Endothelial cell of umbilical vein (primary cell): Measurements from ENCODE around the gene RNF130. TPM values are rescaled to one million over a fixed set of nuclear protein-coding genes. Genes with fewer than 3 reads are reported as not detected.

Source experiments
- BruUV-seq: library from RNA; stranded (reverse); fragments of 400-500 nt; replicated peaks from 2 replicates; lab custom pipeline; 2021; lab: Mats Ljungman, UMichigan
- CTCF ChIA-PET: fragments of 300-600, 350-600 bp; sonication (Branson Sonifier 250); formaldehyde crosslinking; loops from one replicate; lab custom pipeline; 2021; ENCODE audit warnings: antibody characterized with exemption, inconsistent platforms; lab: Charles Lee
- POLR2A ChIA-PET: fragments of 300-600, 350-600 bp; sonication (Branson Sonifier 250); formaldehyde crosslinking; loops from one replicate; lab custom pipeline; 2021; ENCODE audit warnings: antibody characterized with exemption, inconsistent platforms; lab: Charles Lee
- DNase-seq: peaks from one replicate; pipeline ENCODE4 v3.0.0-alpha.2; 2011; ENCODE audit warnings: low read depth, low spot score
- FAIRE-seq: peaks from 2 replicates; lab custom pipeline; 2011; peaks lifted over from hg19 to GRCh38; lab: Jason Lieb, UNC
- H2AFZ ChIP-seq: 2 replicates; pipeline ENCODE4 v1.6.0; 2012; ENCODE audit warnings: low read depth, low read length, control low read depth, inconsistent platforms
- H3K27ac ChIP-seq: 2 replicates; pipeline ENCODE4 v1.5.1; 2011; ENCODE audit warnings: low read depth, mild to moderate bottlenecking, control low read depth, low read length, moderate library complexity; ENCODE audit not compliant: insufficient read depth
- H3K27me3 ChIP-seq, 2 experiments: 2 replicates each; pipeline versions ENCODE4 v1.6.0 to v1.6.1; 2011; ENCODE audit warnings: low read length in 2 of 2, mixed read lengths in 1 of 2; ENCODE audit not compliant: control insufficient read depth in 2 of 2, insufficient read depth in 2 of 2
- H3K36me3 ChIP-seq, 2 experiments: 2 replicates in 1 of 2; 3 replicates in 1 of 2; pipeline ENCODE4 v1.5.1; 2011; ENCODE audit warnings: low read length in 2 of 2, mild to moderate bottlenecking in 1 of 2, moderate library complexity in 1 of 2; ENCODE audit not compliant: control insufficient read depth in 2 of 2, insufficient read depth in 2 of 2; ENCODE audit errors: extremely low read depth in 1 of 2
- H3K4me1 ChIP-seq: 3 replicates; pipeline ENCODE4 v1.5.1; 2011; ENCODE audit warnings: mild to moderate bottlenecking, low read length; ENCODE audit not compliant: control insufficient read depth, insufficient read depth; ENCODE audit errors: extremely low read depth
- H3K4me2 ChIP-seq: 2 replicates; pipeline ENCODE4 v1.6.1; 2011; ENCODE audit warnings: low read length, control low read depth, mixed read lengths; ENCODE audit not compliant: insufficient read depth
- H3K4me3 ChIP-seq, 3 experiments: fragments of 200-600 bp in 1 of 3; sonication (generic), shearing (Covaris generic) in 1 of 3; replicated peaks in 1 of 3; 2 replicates each; pipeline ENCODE4 v1.5.1; 2011 to 2016; ENCODE audit warnings: control low read depth in 3 of 3, low read length in 3 of 3, mild to moderate bottlenecking in 2 of 3, inconsistent platforms in 1 of 3, low read depth in 1 of 3, moderate library complexity in 1 of 3; ENCODE audit not compliant: insufficient read depth in 1 of 3
- H3K79me2 ChIP-seq: 2 replicates; pipeline ENCODE4 v1.6.0; 2012; ENCODE audit warnings: low read length, inconsistent platforms; ENCODE audit not compliant: control insufficient read depth, insufficient read depth
- H3K9ac ChIP-seq: replicated peaks from 2 replicates; pipeline ENCODE3; 2011; ENCODE audit warnings: low read length, control low read depth; ENCODE audit not compliant: insufficient read depth; ENCODE audit errors: extremely low read depth
- H3K9me1 ChIP-seq: replicated peaks from 3 replicates; pipeline ENCODE4 v1.6.0; 2011; ENCODE audit warnings: mild to moderate bottlenecking, low read length; ENCODE audit not compliant: control insufficient read depth, insufficient read depth; ENCODE audit errors: extremely low read depth
- H3K9me3 ChIP-seq: replicated peaks from 2 replicates; pipeline ENCODE4 v1.5.1; 2012; ENCODE audit warnings: low read length, inconsistent platforms; ENCODE audit not compliant: control insufficient read depth, insufficient read depth
- H4K20me1 ChIP-seq: replicated peaks from 2 replicates; pipeline ENCODE3; 2011; ENCODE audit warnings: mild to moderate bottlenecking, low read length; ENCODE audit not compliant: control insufficient read depth, insufficient read depth; ENCODE audit errors: extremely low read depth
- CTCF ChIP-seq, 2 donors: IDR thresholded peaks; 1 replicate in 1 of 2; 2 replicates in 1 of 2; pipeline ENCODE4 v1.5.1; 2011; ENCODE audit warnings: low read length in 2 of 2, mild to moderate bottlenecking in 2 of 2, moderate library complexity in 2 of 2, control low read depth in 1 of 2, inconsistent platforms in 1 of 2, low read depth in 1 of 2; ENCODE audit not compliant: insufficient read depth in 1 of 2; ENCODE audit errors: extremely low read depth in 1 of 2
- EZH2 ChIP-seq: IDR thresholded peaks from 2 replicates; pipeline ENCODE4 v1.6.1; 2012; ENCODE audit warnings: borderline replicate concordance, low read depth, mild to moderate bottlenecking, moderate library complexity, low read length, inconsistent platforms; ENCODE audit not compliant: severe bottlenecking
- FOS ChIP-seq: IDR thresholded peaks from 2 replicates; pipeline ENCODE4 v1.6.1; 2011; ENCODE audit warnings: mild to moderate bottlenecking, low read length, moderate library complexity, borderline replicate concordance; ENCODE audit not compliant: insufficient read depth
- GATA2 ChIP-seq: IDR thresholded peaks from 2 replicates; pipeline ENCODE4 v1.7.0; 2011; ENCODE audit warnings: low read depth, mild to moderate bottlenecking, moderate library complexity, mixed read lengths, low read length; ENCODE audit not compliant: insufficient read length, insufficient read depth
- JUN ChIP-seq: IDR thresholded peaks from 2 replicates; pipeline ENCODE4 v1.6.1; 2011; ENCODE audit warnings: borderline replicate concordance, low read depth; ENCODE audit not compliant: insufficient read length, insufficient read depth
- MAX ChIP-seq: IDR thresholded peaks from 2 replicates; pipeline ENCODE4 v1.6.1; 2011; ENCODE audit not compliant: insufficient read depth, insufficient read length
- MYC ChIP-seq: IDR thresholded peaks from one replicate; pipeline ENCODE4 v1.6.1; 2011; ENCODE audit warnings: mild to moderate bottlenecking, low read depth, low read length
- POLR2A ChIP-seq: IDR thresholded peaks from 2 replicates; pipeline ENCODE4 v1.6.1; 2012; ENCODE audit warnings: low read depth, mild to moderate bottlenecking, control low read depth, low read length
- POLR2AphosphoS5 ChIP-seq: IDR thresholded peaks from 2 replicates; pipeline ENCODE4 v1.6.1; 2012; ENCODE audit warnings: low read depth, mild to moderate bottlenecking, control low read depth, low read length, moderate library complexity; ENCODE audit not compliant: insufficient read depth
- dilution Hi-C: fragments of 300-500 bp; cut with MboI; formaldehyde crosslinking; loops from one replicate; pipeline ENCODE4 v1.15.0; 2019; ENCODE audit warnings: low sequenced_read_pairs; ENCODE audit not compliant: extremely low pct_ligation_motif_present
- intact Hi-C: fragments of 100-400 bp; cut with micrococcal nuclease; formaldehyde crosslinking; loops from one replicate; pipeline ENCODE4 v1.10.0; 2022
- polyA plus RNA-seq, 4 experiments: library from polyadenylated mRNA; depleted of rRNA in 3 of 4; stranded (reverse) in 3 of 4; unstranded in 1 of 4; fragments of >200 nt; gene quantifications; 2 replicates each; pipeline versions ENCODE4 v1.2.1 to v1.2.3, GENCODE V29; 2011 to 2012; ENCODE audit warnings: missing spikeins in 1 of 4
- total RNA-seq: library from RNA; stranded (reverse); gene quantifications from 2 replicates; pipeline ENCODE4 v1.2.3, GENCODE V29; 2021

Gene RNF130
- total and polyA plus RNA-seq, 2 donors (not counting 3 experiments of a cell fraction or from before 2014, with no cell fraction given), result 43.0 to 43.1 TPM

GRCh38 chr5:180008433-180008832 lies 63.1 kb downstream of the RNF130 start:
- Histone ChIP-seq H3K4me2 (no peak overlapping the region), H3K9ac (no peak overlapping the region), H3K27ac (no peak overlapping the region), H3K9me1 (no peaks in the 10 kb centered on the region), H2AFZ (no peak overlapping the region), H3K79me2 (no peaks in the 10 kb centered on the region), H3K4me1 (no peaks in the 10 kb centered on the region), H3K4me3 (no peak overlapping the region), H3K27me3 (no peaks in the 10 kb centered on the region), H4K20me1 (no peaks in the 10 kb centered on the region), H3K36me3 (no peaks in the 10 kb centered on the region), H3K9me3 (no peaks in the 10 kb centered on the region)
- dilution Hi-C loops, result no loop called here
- ChIA-PET CTCF (no interaction called here), POLR2A (no interaction called here)
- no TSS peak for BruUV-seq
- TF ChIP-seq POLR2AphosphoS5, result no peak
- no peak for TF ChIP-seq POLR2A
- TF ChIP-seq CTCF (IDR thresholded peaks at IDR 0.05; ENCODE audit: extremely low read depth in 1 of 2, insufficient read depth in 1 of 2, low read depth in 1 of 2, low read length in 2 of 2), result no peak
- TF ChIP-seq MAX, result no peak
- no peak for TF ChIP-seq EZH2
- no peak for TF ChIP-seq JUN
- TF ChIP-seq GATA2, result no peak
- TF ChIP-seq MYC, result no peak
- no peak for TF ChIP-seq FOS
- intact Hi-C loops, result no loop called here
- no peak for DNase-seq
- no peak for FAIRE-seq
